NCI-H2081 treated with DMSO at 0.1 percent for 48 hours (cell line): Measurements from ENCODE around the gene DIPK1C.

ENCODE experiments used
- DNase-seq: peaks from one replicate; lab custom pipeline; 2025; lab: John Stamatoyannopoulos, UW

The DIPK1C gene

DNA sequence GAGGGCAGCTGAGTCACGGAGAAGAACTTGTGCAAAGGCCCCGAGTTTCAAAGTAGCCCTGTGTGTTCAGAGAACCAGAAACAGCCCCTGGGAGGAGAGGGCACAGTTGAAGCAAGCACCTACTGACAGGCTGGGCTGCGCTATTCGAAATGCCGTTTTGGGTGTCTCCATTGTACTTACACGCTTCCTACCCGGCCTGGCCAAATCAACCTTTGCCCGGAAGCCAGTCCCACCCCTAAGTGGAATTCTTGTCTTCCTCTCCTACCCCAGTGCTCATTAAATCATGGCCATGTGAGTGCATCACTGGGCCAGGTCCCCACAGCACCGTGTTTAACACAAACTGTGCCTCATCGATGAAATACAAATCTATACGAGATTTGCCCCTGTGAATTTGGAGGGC is 6.0 kb downstream of the DIPK1C start:
- no peak for DNase-seq

DNA sequence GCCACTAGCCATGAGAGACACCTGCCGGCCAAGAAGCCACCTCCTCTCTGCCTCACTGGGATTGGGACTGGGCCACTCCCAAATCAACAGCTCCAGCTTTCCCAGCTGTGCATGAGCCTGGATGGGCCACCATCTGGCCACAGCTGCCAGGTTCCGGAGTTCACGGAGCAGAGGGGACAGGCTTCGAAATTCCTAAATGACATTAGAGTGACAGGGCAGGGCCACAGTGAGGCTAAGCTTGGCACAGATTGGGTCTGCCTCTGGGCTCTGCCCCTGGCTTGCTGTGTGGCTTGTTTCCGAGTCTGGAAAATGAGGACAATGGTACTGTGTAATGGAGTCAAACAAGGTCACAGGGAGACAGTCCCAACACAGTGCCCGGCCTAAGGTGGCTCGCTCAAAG is 6.5 kb downstream of the DIPK1C start:
- DNase-seq, result no peak

DNA sequence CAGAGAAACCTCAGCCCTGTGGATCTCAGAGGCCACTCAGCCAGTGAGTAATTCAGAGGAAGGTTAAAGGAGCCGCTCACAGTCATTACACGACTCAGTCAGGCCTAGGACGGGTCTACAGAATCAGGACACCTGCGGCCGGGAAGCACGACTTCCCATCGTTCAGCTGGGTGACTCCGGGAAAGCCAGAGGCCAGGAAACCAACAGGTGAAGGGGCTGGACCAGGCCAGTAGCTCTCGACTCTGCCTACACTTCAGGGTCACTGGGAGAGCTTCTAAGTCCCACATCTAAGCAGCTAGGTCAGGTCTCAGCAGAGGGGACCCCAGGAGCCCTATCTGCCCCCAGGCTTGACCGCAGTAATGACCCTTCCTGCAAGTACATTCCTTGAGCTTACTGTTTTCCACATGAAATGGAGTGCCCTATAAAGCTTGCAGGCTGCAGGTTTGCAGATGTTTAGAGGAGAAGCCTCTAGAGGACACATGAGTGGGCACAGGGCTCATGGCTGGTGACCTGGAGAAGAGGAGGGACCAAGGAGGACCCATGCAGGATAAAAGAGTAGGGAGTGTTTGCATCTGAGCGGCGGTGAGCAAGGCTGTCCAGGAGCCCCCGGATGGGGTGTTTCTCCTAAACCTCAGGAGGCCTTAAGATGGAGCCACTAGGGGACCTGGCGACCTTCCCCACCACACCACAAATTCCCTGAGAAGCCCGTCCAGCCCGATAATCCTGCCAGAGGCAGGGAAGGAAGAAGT is 9.5 kb downstream of the DIPK1C start:
- DNase-seq, result no peak

DNA sequence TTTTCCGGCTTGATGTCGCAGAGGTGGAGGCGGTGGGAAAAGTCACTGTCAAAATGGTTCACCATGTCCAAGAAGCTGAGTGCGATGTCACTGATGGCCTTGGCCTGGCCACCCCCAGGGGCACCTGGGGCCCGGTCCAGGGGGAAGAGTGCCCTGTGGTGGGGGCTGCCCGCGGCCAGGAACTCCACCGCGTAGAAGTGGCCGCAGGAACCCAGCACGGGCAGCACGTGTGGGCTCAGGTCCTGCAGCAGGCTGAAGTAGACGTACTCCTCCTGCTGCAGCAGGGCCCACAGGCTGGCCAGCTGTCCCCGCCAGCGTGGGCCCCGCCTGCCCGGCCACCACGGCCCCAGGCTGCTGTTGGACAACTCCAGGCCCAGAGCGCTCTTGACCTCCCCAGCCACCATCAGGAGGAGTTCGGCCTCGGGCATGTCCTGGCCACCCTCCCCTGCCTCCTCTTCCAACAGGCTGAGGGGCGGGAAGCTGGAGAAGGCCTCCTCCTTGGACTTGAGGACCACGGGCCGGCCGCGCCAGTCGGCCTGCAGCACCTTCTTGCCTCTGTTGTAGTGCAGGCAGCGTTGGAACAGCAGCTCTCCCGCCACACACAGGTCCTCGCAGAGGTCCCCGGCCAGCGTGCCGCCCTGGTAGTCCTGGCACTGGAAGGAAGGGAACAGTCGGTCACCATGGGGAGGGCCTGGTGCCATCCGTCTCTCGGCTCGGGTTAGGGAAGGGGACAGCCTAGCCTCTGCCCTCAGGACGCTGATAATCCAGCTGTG is 10.3 kb downstream of the DIPK1C start:
- DNase-seq, result no peak

DNA sequence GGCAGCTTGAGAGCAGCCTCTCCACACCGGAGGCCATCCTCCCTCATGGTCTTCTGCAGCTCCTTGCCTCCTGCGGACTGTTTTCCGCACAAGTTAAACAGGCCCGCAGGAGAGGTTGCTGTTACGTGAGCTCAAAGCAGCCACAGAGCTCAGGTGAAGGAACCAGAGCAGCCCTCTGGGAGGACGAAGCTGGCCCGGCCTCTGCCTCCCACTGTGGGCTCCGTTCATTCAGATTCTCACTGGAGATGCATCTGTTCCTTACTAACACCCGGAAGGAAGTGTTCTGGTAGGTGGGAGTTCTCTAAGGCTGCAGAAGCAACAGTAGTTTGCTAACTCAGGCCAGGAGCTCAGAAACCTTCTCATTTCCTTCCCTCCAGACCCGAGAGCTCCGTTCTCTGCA is 10.9 kb downstream of the DIPK1C start:
- DNase-seq, result no peak

DNA sequence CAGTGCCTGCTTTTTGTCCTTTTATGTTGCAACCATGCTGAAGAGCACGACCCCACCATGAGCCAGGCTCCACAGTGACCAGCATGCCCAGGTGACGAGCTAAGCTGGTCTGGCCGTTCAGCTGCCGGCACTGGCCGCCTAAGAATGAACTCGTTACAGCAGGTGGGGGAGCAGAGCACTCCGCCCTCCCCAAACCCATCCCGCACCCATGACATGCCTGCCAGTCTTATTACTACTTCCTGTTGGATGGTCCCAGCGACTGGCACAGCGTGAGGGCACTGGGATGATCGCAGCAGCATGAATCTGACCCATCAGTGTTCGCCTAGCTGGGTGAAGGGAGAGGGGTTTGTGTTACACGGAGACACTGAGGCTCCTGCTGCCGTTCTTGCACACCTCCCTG is 11.5 kb downstream of the DIPK1C start:
- DNase-seq, result no peak

DNA sequence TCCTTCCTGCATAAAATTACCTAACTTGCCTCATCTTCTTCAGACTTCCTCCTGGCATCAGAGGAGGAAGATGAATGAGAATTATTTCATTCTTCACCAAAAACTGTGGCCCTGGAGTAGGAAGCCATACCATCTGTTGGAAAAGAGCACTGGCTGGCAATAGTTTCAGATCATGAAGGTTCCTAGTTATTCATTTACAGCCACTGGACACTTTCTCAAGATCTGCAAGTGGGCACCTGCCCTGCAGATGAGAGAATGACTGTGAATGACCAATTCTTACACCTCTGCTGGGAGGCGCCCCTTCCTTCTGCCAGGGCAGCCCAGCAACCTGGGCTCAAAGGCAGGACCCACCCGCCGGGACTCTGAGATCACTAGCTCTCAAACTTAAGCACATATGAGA is 13.0 kb downstream of the DIPK1C start:
- DNase-seq, result no peak

DNA sequence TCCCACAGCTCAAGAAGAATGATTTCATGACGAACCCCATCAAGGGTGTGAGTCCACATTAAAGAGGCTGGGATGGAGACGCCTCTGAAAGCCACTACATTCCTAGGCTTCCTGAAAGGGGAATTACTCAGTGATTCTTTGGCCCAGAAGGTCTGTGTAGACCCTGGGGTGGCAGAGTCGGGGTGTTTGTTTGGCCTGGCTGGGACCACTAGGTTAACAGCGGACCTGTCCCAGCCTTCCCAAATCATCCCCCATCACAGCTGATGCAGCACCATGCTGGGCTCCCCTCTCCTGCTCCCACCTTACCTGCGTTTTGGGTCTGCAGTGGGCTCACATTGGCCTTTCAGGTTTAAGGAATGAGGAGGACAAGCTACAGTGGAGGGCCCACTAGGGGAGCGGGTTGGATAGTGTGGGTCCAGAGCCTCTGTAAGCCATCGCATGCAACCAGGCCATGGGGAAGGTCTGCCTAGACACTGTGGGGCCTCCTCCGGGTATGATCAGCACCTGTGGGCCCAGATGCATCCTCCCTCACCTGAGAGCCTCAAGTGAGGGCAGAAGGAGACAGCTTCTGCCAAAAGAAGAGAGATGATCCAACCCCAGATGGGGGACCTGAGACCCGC is 16.2 kb downstream of the DIPK1C start:
- DNase-seq, result no peak

DNA sequence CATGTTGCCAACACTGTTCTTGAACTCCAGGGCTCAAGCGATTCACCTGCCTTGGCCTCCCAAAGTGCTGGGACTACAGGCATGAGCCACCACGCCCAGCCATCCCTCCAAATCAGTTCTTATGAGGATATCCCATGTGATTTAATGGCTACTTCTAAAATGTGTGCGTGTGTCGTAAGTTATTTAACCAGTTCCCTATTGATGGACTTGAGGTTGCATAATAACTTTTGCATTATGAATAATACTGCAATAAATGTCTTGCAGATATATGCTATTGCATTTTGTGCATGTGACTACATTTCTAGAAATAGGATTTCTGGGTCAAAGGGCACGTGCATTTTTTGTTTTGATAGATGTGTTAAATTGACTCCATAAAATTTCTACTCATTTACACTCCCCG is 19.0 kb downstream of the DIPK1C start:
- no peak for DNase-seq

DNA sequence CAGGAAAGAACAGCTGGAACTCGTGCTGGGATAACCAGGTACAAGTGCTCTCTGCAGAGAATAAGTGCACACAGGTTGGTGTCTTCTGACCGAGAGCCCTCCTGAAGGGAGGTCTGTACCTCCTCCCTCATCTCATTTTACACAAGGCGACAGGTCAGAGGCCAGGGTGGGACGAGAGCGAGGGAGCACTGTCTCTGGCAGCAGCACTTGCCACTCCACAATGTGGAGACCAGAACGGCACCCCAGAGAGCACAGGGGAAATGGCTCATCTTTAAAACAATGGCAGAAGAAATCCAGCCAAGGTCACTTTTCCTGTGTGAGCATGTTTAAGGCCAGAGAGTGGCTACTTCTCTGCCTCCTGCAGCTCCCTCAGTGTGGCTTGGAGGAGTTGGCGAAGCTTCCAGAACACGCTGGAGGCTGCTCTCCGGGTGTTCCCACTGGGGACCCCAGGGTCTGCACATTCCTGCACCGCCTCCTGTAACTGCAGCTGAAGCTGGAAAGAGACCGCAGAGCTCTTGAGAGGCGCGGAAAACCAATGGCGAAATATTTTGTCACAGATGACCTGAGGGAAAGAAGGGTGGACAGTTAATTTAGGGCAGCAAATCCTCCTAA is 20.8 kb downstream of the DIPK1C start:
- no peak for DNase-seq

DNA sequence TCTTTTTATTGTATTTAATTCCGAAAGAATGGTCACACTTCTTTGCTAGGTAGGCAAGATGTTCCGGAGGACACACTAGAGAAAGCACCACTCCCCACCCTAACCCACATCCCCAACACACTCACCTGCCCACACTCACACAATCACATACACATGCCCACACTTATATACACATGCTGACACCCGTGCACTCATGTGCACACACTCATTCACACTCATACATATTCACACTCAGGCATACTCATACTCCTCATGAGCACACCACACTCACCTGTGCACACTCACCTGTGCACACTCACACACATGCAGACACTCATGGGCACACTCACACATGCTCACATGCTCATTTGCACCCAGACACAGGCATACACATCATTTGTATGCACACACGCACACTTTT is 21.4 kb downstream of the DIPK1C start:
- DNase-seq, result no peak

DNA sequence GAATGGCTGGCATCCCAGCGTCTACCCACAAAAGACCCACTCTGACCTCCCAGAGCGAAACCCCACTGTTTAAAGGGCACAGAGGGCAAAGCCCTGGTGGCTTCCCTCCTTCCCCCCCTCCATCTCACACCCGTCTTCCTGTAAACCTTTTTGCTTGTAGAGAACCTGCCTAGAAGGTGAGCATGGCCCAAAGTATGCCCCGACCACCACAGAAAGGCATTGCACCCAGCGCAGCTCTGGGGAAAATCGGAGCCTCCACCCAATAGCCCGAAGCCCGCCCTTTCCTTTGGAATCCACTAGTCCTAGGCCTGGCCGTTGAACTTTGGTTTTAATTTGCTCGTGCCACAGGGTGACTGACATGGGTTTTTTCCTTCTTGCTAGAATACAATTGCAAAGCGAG is 22.6 kb downstream of the DIPK1C start:
- no peak for DNase-seq

DNA sequence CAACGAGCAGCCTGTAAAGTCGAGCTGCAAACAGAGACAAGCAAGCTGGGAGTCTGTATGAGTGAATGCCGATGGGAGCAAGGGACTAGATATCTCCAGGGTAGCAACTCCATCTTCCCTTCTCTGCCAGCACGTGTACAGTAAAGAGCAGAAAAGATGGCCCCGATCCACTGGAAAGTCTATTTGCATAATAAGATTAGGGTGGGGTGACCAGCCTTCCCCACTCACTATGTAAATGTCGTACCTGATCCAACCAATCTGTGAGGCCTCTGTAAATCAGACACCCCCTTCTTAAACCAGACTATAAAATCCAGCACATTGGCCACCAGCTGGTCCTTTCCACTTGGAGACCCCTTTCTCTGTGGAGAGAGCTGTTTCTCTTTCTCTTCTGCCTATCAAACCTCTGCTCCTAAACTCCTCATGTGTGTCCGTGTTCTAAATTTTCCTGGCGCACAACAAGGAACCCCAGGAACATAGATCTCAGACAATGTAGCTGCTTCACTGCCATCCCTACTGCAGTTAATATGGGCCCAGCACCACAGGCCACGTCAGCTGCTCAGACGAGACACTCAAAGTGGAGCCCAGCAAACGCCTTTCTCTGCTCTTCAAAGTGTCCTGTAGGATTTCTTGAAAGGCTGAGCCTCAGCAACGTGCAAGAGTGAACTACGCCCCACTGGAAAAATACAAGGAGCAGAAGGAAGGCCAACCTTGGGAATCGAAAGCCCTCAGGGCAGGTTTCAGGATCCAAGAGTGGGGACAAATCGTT is 26.1 kb downstream of the DIPK1C start:
- DNase-seq, result no peak

DNA sequence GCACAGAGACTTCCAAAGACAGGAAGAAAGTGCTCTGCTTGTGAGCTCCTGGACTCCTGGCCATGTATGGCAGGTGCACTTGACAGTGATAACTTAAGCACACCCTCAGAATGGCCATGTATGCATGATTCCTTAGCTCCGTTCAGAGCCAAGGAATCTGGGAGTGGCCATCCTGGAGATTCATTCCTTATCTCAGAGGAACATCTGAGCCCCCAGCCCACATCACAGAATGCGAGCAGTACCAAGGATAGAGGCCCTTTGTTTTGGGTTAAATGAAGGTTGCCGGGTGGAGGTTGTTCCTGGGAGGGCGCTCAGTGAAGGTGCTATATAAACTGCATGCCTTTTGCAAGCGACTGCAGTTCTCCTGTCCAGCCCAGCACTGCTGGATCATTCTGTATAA is 26.9 kb downstream of the DIPK1C start:
- DNase-seq, result no peak

DNA sequence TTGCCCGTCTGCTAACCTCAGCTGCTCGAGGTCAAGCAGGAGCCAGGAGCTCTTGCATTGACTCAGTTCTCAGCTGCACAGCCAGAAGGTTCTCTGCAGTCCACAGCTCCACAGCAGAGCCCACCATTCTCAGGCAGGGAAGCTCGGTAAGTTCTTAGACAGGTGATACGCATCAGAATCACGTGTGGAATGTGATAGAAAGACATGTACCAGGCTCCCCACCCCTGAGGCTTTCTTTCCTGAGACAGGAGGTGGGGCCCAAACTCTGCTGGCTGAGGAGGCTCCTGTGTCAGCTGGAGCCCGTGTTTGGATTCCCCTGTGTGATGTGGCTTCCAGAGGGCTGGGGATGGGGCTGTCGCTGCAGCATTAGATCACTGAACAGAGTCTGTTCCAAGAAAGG is 28.0 kb downstream of the DIPK1C start:
- no peak for DNase-seq

DNA sequence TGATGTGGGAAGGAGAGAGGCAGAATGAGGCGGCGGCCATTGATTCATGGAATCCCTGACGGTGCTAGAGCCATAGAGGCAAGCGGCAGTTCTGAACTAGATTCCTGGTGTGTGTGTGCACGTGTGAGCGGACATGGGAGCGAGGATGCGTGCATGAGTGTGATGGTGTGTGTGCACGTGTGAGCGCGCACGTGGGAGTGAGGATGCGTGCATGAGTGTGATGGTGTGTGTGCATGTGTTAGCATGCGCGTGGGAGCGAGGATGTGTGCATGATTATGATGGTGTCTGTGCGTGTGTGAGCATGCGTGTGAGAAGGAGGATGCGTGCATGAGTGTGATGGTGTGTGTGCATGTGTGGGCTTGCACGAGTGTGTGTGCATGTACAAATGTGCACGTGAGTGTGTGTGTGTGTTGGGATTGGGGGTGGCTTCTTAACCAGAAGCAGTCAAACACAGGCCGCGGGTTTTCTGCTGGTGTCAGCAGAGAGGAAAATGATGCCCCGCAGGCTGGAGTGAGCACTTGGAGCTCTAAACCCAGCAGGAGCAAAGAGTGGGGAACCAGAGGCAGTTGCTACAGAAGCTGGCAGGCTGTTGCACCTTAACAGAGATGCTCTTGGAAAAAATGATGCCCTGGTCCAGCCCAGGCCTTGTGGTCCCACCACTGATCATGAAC is 29.5 kb downstream of the DIPK1C start:
- no peak for DNase-seq

DNA sequence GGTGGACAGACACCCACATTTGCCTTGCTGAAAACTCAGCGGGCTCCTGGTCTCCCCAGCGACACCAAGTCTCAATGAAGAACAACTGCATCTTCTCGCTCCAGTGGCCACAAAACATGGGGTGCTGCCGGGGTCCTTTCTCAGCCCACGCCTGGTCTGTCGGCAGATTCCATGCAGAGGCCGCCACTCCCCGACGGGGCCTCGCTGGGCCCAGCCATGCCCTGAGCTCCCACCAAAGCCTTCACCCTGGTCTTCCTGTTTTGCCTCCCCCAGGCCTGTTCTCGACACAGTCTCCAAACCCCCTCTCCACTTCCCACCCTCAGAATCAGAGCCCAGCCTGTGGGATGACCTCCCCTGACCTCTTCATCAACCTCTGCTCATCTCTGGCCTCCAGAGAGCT is 31.2 kb downstream of the DIPK1C start:
- DNase-seq, result no peak

DNA sequence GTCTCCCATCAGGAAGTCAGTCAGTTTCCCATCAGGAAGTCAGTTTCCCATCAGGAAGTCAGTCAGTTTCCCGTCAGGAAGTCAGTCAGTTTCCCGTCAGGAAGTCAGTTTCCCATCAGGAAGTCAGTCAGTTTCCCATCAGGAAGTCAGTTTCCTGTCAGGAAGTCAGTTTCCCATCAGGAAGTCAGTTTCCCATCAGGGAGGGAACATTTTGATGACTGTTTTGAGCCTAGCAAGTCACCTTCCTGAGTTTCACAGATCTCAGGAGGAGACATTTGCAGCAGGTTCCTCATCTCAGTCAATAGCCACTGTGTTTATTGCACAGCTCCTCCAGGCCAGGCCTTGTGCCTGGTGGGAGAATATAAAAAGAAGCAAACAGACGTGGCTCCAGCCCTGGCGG is 31.9 kb downstream of the DIPK1C start:
- no peak for DNase-seq

DNA sequence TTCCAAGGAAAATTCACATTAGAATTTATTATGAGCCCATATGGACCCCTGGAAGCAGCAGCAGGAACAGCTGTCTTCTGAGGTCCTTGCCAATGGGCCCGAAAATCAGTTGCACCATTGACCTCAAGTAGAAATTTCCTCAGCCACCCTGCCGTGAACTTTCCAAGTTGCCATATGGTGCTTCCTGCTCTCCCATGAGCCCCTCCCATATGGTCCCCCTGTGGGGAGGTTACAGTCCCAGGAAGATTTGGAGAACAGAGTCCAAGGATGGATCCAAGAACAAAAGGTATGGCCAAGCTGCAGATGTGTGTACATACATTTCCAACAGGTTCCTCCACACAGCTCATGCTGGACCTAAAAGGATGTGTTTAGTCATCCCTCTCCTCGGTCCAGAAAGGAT is 34.6 kb downstream of the DIPK1C start:
- no peak for DNase-seq

DNA sequence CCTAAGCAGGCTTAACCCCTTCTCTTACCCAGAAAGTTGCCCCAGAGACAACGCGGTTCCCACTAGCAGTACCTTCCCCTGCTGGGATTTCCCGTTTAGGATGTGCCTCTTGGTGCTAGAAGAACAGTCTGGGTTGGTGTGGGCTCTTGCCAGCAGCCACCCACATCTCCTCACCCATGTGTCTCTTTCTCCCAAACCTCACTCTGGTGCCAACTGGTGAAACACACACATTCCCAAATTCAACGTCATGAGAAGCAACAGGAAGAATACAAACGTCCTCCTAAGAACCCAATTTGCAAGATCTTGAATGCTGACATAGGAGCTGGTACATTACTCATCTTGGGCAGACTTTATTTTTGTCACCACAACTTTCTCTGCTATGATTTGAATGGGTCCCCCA is 36.2 kb downstream of the DIPK1C start:
- DNase-seq, result no peak

DNA sequence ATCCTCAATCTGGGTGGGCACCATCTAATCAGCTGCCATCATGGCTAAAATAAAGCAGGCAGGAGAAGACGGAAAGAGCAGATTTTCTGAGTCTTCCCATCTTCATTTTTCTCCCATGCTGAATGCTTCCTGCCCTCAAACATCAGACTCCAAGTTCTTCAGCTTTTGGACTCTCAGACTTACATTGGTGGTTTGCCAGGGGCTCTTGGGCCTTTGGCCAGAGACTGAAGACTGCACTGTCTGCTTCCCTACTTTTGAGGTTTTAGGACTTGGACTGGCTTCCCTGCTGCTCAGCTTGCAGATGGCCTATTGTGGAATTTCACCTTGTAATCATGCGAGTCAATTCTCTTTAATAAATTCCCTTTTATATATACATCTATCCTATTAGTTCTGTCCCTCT is 36.6 kb downstream of the DIPK1C start:
- no peak for DNase-seq

DNA sequence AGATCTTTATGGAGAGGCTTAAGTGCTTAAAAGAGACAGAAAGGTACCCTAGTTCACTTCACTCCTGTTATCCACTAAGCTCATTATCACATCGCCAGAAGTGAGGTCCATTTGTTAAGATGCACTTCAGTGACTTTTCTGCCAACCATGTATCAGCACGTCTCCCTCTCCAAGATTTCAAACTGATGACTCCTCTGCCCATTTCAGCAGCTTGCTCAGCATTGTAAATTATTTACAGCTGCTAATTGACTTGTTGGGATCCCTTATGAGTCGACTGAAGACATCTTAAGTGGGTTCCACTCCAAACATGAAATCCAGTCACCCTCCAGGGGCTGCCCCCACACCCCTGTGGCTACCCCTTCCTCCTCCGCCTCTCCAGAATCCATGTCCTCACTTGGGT is 37.3 kb downstream of the DIPK1C start:
- no peak for DNase-seq
